Adipocyte (in vitro differentiated cells): ENCODE results near the gene ZNF674.

Experiments used
- DNase-seq: peaks from one replicate; pipeline ENCODE4 v3.0.0-alpha.2; 2015; ENCODE audit warnings: low read depth
- H3K27me3 ChIP-seq: replicated peaks from 2 replicates; pipeline ENCODE4 v1.7.0; 2013; ENCODE audit warnings: mild to moderate bottlenecking, low read length, moderate library complexity; ENCODE audit not compliant: control insufficient read depth, insufficient read depth
- H3K36me3 ChIP-seq: 2 replicates; pipeline ENCODE4 v1.7.0; 2013; ENCODE audit warnings: low read length, mild to moderate bottlenecking, moderate library complexity; ENCODE audit not compliant: control insufficient read depth, insufficient read depth, severe bottlenecking
- H3K4me1 ChIP-seq: 2 replicates; pipeline ENCODE4 v1.7.0; 2013; ENCODE audit warnings: mild to moderate bottlenecking, low read length, moderate library complexity; ENCODE audit not compliant: control insufficient read depth, insufficient read depth
- H3K4me3 ChIP-seq: 2 replicates; pipeline ENCODE4 v1.7.0; 2013; ENCODE audit warnings: mild to moderate bottlenecking, low read length, moderate library complexity
- H3K9ac ChIP-seq: 2 replicates; pipeline ENCODE4 v1.7.0; 2013; ENCODE audit warnings: mild to moderate bottlenecking, low read length, moderate library complexity
- H3K9me3 ChIP-seq: 2 replicates; pipeline ENCODE4 v1.7.0; 2013; ENCODE audit warnings: mild to moderate bottlenecking, low read length, moderate library complexity; ENCODE audit not compliant: control insufficient read depth

ZNF674 gene

DNA sequence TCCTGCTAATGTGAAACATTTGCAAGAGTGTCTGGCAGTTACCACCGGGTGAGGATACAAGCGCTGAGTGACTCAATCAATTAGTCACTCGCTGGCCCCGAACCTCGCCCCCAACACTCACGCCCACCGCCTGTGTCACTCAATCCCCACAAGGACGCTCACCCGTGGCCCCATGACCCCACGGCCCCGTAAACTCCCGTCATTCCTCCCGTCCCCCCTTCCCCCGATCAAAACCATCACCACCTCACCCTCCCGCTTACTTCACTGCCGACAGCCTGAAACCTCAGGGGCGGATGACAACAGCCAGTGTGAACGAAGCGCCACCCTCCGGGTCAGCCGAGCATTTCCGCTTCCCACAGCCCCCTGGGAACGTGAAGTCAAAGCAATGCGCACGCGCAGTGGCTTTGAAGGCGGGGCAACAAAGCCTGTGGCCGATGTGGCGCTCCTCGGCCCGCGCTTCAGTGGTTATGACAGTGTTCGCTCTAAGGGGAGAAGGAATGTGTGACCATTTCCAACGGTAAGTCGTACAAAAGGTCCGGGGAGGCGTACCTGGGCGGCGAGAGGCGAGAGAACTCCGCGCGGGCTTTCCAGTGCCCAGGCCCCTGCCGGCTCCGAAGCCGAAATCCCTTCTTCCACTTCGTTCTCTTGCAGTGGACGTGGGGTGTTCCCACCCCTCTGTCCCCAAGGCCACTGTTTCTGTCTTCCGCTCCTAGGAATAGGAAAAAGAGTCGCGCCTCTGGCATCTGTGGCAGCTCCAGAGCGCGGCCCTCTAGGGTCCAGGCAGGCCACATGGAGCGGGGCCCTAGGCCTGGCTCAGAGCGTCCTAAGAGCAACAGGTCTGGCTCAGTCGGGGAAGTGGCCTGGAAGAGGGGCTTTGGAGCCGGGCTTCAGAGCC lies at the start of gene ZNF674:
Gene ZNF674, minus strand, starts transcription at position 311 of the 895 bp plus-strand sequence. CDS start 3,334 bp downstream, outside the sequence.
- Histone ChIP-seq H3K4me1 (peaks cover 8% of the 10 kb centered on the region), H3K27me3 (peaks cover 4% of the 10 kb centered on the region), H3K9ac (peak within 1 kb of the TSS; percentile 93), H3K4me3 (peak within 1 kb of the TSS; percentile 86), H3K9me3 (no peaks in the 10 kb centered on the region), H3K36me3 (no peaks in the 10 kb centered on the region)
- peak; percentile 95 for DNase-seq

GRCh38 chrX:46589977-46590723 lies 44.9 kb upstream of the ZNF674 start:
- DNase-seq = peak; percentile 66
- Histone ChIP-seq H3K9ac (no peak overlapping the region), H3K36me3 (no peaks in the 10 kb centered on the region)

GRCh38 chrX:46588263-46588662 lies 43.0 kb upstream of the ZNF674 start:
- H3K9ac ChIP-seq = peak overlapping the region; percentile 41
- peaks cover 3% of the 10 kb centered on the region for H3K9me3 ChIP-seq
- no peaks in the 10 kb centered on the region for H3K36me3 ChIP-seq
- peaks cover 27% of the 10 kb centered on the region for H3K4me1 ChIP-seq
- peak overlapping the region; percentile 54 for H3K4me3 ChIP-seq
- peak; percentile 65 for DNase-seq
- peaks cover 3% of the 10 kb centered on the region for H3K27me3 ChIP-seq

More at GRCh38 chrX:46589977-46590723, 44.9 kb upstream of the ZNF674 start:
- Histone ChIP-seq H3K4me3 (no peak overlapping the region), H3K27me3 (peaks cover 4% of the 10 kb centered on the region), H3K4me1 (peaks cover 24% of the 10 kb centered on the region), H3K9me3 (peaks cover 8% of the 10 kb centered on the region)

GRCh38 chrX:46587753-46588171 lies 42.5 kb upstream of the ZNF674 start:
- Histone ChIP-seq H3K27me3 (peaks cover 3% of the 10 kb centered on the region), H3K36me3 (no peaks in the 10 kb centered on the region), H3K4me1 (peaks cover 30% of the 10 kb centered on the region), H3K9me3 (no peaks in the 10 kb centered on the region), H3K4me3 (peak overlapping the region; percentile 54), H3K9ac (peak overlapping the region; percentile 41)
- peak; percentile 31 for DNase-seq

GRCh38 chrX:46587158-46587557 lies 41.9 kb upstream of the ZNF674 start:
- Histone ChIP-seq H3K4me3 (peak overlapping the region; percentile 54), H3K27me3 (peaks cover 3% of the 10 kb centered on the region), H3K36me3 (no peaks in the 10 kb centered on the region), H3K9me3 (no peaks in the 10 kb centered on the region), H3K9ac (no peak overlapping the region), H3K4me1 (peaks cover 36% of the 10 kb centered on the region)
- DNase-seq = peak; percentile 63

- H3K4me1 ChIP-seq = peaks cover 38% of the 10 kb centered on the region
- H3K9ac ChIP-seq = no peak overlapping the region
- DNase-seq = peak; percentile 30
- H3K36me3 ChIP-seq = no peaks in the 10 kb centered on the region
- no peaks in the 10 kb centered on the region for H3K9me3 ChIP-seq
- H3K27me3 ChIP-seq = peaks cover 3% of the 10 kb centered on the region
- no peak overlapping the region for H3K4me3 ChIP-seq
Observed at GRCh38 chrX:46584736-46585135, 39.5 kb upstream of the ZNF674 start.

GRCh38 chrX:46582966-46583365 lies 37.7 kb upstream of the ZNF674 start:
- no peaks in the 10 kb centered on the region for H3K36me3 ChIP-seq
- peak overlapping the region; percentile 43 for H3K9ac ChIP-seq
- peak; percentile 77 for DNase-seq
- H3K4me1 ChIP-seq = peaks cover 27% of the 10 kb centered on the region
- no peaks in the 10 kb centered on the region for H3K9me3 ChIP-seq
- peaks cover 2% of the 10 kb centered on the region for H3K27me3 ChIP-seq
- no peak overlapping the region for H3K4me3 ChIP-seq

DNA sequence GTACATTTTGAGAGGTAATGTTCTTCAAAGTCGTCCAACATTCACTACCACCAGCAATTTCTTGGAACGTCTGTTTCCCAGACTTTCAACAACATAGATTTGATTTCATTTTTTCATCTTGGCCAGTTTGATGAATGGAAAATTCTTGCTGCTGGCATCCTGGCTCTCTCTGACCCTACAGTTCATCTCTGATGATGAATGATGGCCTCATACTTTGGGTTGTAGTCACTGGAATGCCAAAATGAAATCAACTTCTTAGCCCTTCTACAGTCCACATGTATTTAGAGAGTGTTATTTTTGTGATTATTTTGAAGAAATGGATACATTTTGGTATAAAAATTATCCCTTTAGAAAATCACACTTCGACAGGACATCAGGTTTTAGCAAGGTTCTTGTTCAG lies 37.1 kb upstream of the ZNF674 start:
- H3K4me3 ChIP-seq = no peak overlapping the region
- H3K9me3 ChIP-seq = no peaks in the 10 kb centered on the region
- no peaks in the 10 kb centered on the region for H3K27me3 ChIP-seq
- H3K4me1 ChIP-seq = peaks cover 23% of the 10 kb centered on the region
- DNase-seq = peak; percentile 48
- H3K9ac ChIP-seq = peak overlapping the region; percentile 43
- no peaks in the 10 kb centered on the region for H3K36me3 ChIP-seq

DNA sequence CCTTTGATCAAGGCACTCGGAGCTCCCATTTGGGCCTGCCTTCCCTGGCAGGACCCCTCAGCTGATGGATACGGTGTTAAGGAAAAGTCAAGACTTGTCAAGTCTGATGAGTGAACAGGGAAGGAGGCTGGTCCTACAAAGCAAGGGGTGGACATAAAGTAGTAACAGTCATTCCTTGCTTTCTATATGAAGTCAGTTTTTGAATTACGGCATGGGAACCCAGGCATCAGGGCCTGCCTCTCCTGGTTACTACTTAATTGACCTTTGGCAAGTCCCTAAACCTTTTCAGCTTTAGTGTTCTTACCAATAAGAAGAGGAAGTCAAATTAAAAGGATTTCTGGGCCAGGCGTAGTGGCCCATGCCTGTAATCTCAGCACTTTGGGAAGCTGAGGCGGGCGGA lies 35.4 kb upstream of the ZNF674 start:
- no peak for DNase-seq
- peaks cover 29% of the 10 kb centered on the region for H3K4me1 ChIP-seq
- no peaks in the 10 kb centered on the region for H3K9me3 ChIP-seq

DNA sequence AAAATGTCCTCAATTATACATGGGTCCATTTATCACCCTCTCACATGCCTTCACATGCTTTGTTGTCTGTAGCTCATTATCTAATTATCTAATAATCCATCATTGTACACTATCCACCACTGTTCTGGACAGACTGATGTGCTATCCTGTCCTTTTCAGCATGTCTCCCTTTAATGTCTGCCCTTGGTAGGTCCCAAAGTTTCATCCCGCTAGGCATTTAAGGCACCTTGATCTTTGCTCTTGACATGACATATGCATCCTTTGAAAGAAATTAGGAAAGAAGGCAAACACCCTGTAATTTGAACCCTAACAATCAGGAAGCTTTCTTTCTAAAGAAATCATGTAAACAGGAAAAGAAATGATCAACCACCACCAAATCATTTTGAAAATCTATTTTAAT lies 34.0 kb upstream of the ZNF674 start:
- H3K36me3 ChIP-seq = no peaks in the 10 kb centered on the region
- H3K9me3 ChIP-seq = no peaks in the 10 kb centered on the region
- H3K9ac ChIP-seq = no peak overlapping the region
- no peak for DNase-seq
- H3K4me1 ChIP-seq = peaks cover 29% of the 10 kb centered on the region
- no peaks in the 10 kb centered on the region for H3K27me3 ChIP-seq
- H3K4me3 ChIP-seq = no peak overlapping the region

More for the DNA sequence above, 35.4 kb upstream of the ZNF674 start:
- Histone ChIP-seq H3K4me3 (no peak overlapping the region), H3K9ac (no peak overlapping the region), H3K27me3 (no peaks in the 10 kb centered on the region), H3K36me3 (no peaks in the 10 kb centered on the region)
